WERI-Rb-1 (cell line): ENCODE data around the gene RPN1.

Experiments used
- DNase-seq: peaks from one replicate; pipeline ENCODE4 v3.0.0-alpha.2; 2020
- H3K27ac ChIP-seq: fragments of 250-450 bp; sonication (Bioruptor Pico); 2 replicates; pipeline ENCODE4 v1.5.1; 2020; ENCODE audit warnings: mild to moderate bottlenecking, moderate library complexity
- H3K27me3 ChIP-seq: fragments of 250-450 bp; sonication (Bioruptor Pico); 2 replicates; pipeline ENCODE4 v1.5.1; 2021; ENCODE audit warnings: mild to moderate bottlenecking, low read depth, moderate library complexity; ENCODE audit not compliant: insufficient read depth, severe bottlenecking
- H3K36me3 ChIP-seq: fragments of 250-450 bp; sonication (Bioruptor Pico); 2 replicates; pipeline ENCODE4 v1.5.1; 2020; ENCODE audit warnings: mild to moderate bottlenecking, moderate library complexity
- H3K4me3 ChIP-seq: 2 replicates; pipeline ENCODE4 v1.5.1; 2011; ENCODE audit warnings: low read depth, mild to moderate bottlenecking, control low read depth, low read length
- H3K9me3 ChIP-seq: fragments of 250-450 bp; sonication (Bioruptor Pico); 2 replicates; pipeline ENCODE4 v1.5.1; 2021; ENCODE audit warnings: mild to moderate bottlenecking, moderate library complexity; ENCODE audit not compliant: severe bottlenecking
- TF ChIP-seq, protein P1 (sequence below): IDR thresholded peaks from 2 replicates; pipeline ENCODE4 v1.5.1; 2011; ENCODE audit warnings: low read depth, mild to moderate bottlenecking, control low read depth, inconsistent platforms, low read length

The RPN1 gene

DNA sequence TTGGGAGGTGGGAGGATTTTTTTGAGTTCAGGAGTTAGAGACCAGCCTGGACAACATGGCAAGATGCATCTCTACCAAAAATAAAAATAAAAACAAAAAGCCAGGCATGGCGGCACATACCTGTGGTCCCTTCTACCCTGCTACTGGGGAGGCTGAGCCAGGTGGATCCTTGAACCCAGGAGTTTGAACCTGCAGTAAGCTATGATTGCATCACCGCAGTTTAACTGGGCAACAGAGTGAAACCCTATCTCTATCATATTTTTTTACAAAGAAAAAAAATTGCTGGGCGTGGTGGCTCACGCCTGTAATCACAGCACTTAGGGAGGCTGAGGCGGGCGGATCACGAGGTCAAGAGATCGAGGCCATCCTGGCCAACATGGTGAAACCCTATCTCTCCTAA is 35.8 kb upstream of the RPN1 start:
- no peak overlapping the region for H3K4me3 ChIP-seq
- no peak overlapping the region for H3K27ac ChIP-seq
- TF ChIP-seq, protein P1, sequence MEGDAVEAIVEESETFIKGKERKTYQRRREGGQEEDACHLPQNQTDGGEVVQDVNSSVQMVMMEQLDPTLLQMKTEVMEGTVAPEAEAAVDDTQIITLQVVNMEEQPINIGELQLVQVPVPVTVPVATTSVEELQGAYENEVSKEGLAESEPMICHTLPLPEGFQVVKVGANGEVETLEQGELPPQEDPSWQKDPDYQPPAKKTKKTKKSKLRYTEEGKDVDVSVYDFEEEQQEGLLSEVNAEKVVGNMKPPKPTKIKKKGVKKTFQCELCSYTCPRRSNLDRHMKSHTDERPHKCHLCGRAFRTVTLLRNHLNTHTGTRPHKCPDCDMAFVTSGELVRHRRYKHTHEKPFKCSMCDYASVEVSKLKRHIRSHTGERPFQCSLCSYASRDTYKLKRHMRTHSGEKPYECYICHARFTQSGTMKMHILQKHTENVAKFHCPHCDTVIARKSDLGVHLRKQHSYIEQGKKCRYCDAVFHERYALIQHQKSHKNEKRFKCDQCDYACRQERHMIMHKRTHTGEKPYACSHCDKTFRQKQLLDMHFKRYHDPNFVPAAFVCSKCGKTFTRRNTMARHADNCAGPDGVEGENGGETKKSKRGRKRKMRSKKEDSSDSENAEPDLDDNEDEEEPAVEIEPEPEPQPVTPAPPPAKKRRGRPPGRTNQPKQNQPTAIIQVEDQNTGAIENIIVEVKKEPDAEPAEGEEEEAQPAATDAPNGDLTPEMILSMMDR = no peak
- no peaks in the 10 kb centered on the region for H3K9me3 ChIP-seq
- no peaks in the 10 kb centered on the region for H3K27me3 ChIP-seq
- no peak for DNase-seq
- no peaks in the 10 kb centered on the region for H3K36me3 ChIP-seq

DNA sequence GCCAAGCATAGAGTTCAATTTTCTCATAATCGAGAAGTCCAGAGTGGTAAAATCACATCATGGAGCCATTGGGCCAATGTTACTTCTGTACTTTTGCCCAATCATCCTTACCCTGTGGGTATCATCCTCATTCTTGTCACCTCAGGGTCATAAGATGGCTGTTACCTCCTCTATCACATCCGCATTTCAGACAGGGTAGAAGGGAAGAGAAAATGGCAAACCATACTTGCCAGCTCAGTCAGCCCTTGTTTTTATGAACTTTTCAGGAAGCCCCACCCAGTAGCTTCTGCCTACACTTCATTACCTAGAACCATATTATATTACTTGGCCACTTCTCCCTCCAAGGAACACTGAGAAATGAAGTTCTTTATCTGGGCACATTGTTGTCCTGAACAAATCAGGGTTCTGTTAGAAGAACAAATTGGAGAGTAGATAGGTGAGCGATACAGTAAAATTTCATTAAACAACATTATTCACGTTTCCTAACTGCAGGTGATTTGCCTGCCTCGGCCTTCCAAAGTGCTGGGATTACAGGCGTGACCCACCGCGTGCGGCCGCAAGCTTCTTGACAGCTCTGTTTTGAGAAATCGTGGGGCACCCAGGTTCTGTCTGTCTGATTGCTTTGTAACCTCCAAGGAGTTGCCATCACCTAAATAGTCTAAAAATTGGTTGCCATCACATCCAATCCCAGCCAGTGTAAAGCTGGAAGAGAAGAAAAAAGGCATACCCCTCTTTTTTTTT is 34.5 kb upstream of the RPN1 start:
- no peak overlapping the region for H3K27ac ChIP-seq
- TF ChIP-seq, protein P1 = no peak
- H3K36me3 ChIP-seq = no peaks in the 10 kb centered on the region
- DNase-seq = no peak
- H3K9me3 ChIP-seq = peaks cover under 1% of the 10 kb centered on the region
- H3K27me3 ChIP-seq = no peaks in the 10 kb centered on the region
- no peak overlapping the region for H3K4me3 ChIP-seq

DNA sequence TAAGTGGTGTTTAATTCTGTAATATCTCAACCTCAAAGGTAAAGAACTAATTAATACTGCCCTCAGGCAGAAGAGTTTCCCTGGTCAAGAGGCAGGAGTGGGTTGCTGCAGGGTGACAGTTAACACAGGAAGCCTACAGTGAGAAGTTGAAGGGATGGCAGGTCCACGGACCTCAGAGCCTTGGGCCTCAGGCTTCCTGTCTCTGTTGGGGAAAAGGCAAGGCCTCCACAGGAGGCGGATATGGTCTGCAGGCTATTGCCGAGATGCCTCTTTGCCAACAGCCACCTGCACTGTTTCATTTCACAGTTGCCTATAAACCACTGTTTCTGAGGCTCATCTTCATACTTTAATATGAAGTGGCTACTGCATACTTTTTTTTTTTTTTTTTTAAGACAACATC is 33.3 kb upstream of the RPN1 start:
- no peak overlapping the region for H3K27ac ChIP-seq
- no peaks in the 10 kb centered on the region for H3K27me3 ChIP-seq
- TF ChIP-seq, protein P1 = no peak
- peaks cover 2% of the 10 kb centered on the region for H3K9me3 ChIP-seq
- H3K36me3 ChIP-seq = no peaks in the 10 kb centered on the region
- H3K4me3 ChIP-seq = no peak overlapping the region
- DNase-seq = no peak

DNA sequence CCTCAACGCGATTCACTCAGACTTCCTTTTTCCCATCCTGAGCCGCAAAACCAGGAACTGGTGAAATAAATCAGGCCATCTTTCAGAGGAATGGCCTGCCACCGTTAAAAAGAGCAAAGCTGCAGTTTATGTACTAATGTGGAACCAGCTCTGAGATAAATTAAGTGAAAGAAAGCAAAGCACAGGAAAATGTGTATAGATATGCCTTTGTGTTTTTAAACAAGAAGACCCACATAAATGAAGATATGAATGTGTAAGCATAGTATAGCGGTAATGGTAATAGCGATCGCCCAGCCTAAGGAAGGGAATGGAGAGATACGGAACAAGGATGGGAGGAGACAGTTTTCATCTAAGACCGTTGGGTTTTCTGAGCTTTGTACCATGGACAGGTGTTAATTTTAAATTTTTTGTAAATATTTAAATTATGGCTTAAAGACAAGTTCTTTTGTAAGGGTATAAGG is 30.8 kb upstream of the RPN1 start:
- no peak for DNase-seq
- Histone ChIP-seq H3K36me3 (no peaks in the 10 kb centered on the region), H3K4me3 (peak overlapping the region; percentile 38), H3K27ac (peak overlapping the region; percentile 96), H3K27me3 (no peaks in the 10 kb centered on the region), H3K9me3 (peaks cover 2% of the 10 kb centered on the region)
- TF ChIP-seq, protein P1 = no peak

DNA sequence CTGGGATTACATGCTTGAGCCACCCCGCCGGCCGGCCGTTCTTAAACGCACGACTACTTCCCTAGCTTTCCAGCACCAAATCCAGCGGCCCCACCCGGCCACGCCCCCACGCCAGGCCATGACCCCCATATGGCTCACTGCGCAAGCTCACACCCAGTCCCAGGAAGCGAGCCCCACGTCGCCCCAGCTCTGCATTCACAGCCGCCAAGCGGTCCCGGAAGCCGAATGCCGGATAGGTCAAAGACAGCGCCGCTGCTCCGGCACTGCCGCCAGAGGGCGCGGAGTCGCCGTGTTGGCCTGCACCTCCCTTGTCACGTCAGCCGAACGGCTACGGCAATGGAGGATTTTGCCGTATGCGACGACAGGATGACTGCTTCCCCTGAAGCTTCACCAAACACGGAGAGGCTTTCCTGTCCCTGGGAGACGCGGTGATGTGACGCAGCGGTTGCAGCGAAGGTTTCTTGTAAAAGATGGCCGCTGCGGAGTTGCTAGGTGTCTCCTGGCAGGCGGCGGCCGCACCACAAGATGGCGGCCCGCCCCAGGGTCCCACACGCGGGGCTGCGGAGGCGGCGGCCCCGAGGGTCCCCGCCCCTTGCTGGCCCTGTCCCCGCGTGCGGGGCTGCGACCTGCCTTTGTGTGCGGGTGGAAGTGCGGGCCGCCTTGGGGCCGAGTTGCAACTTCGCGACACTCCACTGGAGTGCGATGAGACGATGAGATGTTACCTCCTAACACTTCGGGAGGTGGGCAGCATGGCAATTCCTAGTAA is 30.2 kb upstream of the RPN1 start:
- DNase-seq = peak; percentile 99
- peak overlapping the region; percentile 38 for H3K4me3 ChIP-seq
- H3K36me3 ChIP-seq = no peaks in the 10 kb centered on the region
- TF ChIP-seq, protein P1 = peak; percentile 99
- H3K9me3 ChIP-seq = peaks cover 2% of the 10 kb centered on the region
- H3K27ac ChIP-seq = peak overlapping the region; percentile 96
- no peaks in the 10 kb centered on the region for H3K27me3 ChIP-seq
